GM12872 (cell line): ENCODE data around the gene PKDREJ.

Source experiments
- TF ChIP-seq, protein P1 (sequence below): IDR thresholded peaks from 3 replicates; pipeline ENCODE4 v1.5.1; 2011; ENCODE audit warnings: low read depth, mild to moderate bottlenecking, low read length, moderate library complexity; ENCODE audit not compliant: insufficient read depth

PKDREJ gene

DNA sequence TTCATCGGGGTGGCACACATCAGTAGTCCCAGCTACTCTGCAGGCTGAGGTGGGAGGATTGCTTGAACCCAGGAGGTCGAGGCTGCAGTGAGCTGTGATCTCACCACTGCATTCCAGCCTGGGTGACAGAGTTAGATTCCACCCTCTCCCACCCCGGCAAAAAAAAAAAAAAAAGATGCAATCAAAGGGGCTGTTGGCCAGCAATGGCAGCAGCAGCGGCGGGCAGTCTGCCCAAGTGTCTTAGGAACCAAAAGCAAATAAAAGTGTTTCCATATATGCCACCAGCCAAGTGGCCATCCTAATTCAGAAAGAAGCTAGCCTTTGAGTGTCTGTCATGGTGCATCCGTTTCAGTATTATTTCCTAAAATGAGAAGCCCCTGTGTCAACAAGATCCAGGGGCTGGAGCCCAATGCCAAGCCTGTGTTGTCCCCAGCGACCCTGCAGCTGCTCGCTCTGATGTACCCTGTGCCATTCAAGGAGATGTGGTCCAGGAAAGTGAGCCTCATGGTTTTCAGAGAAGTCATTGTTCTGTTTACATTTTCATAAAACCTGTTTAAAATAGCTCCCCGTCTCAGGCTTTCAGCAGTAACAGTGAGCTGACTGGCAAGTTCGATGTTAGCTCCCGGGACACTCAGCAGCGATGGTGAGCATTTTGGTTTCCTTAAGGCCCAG is 25.6 kb downstream of the PKDREJ start:
- TF ChIP-seq, protein P1, sequence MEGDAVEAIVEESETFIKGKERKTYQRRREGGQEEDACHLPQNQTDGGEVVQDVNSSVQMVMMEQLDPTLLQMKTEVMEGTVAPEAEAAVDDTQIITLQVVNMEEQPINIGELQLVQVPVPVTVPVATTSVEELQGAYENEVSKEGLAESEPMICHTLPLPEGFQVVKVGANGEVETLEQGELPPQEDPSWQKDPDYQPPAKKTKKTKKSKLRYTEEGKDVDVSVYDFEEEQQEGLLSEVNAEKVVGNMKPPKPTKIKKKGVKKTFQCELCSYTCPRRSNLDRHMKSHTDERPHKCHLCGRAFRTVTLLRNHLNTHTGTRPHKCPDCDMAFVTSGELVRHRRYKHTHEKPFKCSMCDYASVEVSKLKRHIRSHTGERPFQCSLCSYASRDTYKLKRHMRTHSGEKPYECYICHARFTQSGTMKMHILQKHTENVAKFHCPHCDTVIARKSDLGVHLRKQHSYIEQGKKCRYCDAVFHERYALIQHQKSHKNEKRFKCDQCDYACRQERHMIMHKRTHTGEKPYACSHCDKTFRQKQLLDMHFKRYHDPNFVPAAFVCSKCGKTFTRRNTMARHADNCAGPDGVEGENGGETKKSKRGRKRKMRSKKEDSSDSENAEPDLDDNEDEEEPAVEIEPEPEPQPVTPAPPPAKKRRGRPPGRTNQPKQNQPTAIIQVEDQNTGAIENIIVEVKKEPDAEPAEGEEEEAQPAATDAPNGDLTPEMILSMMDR: no peak

- TF ChIP-seq, protein P1: no peak
Observed at GRCh38 chr22:46234969-46235368, 28.2 kb downstream of the PKDREJ start.

GRCh38 chr22:46233231-46233630 is 29.9 kb downstream of the PKDREJ start:
- TF ChIP-seq, protein P1: no peak

- TF ChIP-seq, protein P1: no peak
Observed at GRCh38 chr22:46230262-46230901, 32.8 kb downstream of the PKDREJ start.

DNA sequence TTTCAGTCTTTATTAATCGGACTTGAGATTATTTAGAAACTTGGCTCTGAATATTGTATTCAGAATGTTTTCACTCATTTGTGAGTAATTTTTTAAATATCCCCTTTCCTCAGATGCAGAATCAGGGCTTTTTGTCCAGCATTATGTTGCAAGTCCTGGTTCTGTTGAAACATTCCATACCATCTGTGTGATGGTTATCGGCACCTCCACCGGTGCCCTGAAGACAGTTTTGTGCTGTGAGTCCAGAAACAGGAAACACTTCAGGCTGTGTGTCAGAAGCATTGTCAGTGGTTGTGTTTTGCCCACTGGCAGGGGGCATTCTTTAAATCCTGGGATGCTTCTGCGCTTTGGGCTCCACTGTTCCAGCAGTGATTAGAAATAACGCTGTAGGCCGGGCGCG is 33.4 kb downstream of the PKDREJ start:
- TF ChIP-seq, protein P1: no peak

DNA sequence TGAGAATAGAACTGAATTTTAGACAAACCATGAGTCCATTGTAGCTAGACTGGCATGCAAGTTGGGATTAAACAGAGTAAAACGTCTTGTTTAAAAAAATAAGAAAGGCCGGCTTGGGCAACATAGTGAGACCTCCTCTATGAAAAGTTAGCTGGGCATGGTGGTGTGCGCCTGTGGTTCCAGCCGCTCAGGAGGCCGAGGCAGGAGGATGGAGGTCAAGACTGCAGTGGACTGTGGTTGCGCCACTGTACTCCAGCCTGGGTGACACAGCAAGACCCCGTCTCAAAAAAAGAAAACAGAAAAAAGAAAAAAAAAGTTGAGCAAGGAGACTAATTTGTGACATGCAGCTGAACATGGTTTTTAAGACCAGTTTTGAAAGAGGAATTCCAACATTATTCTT is 36.6 kb downstream of the PKDREJ start:
- TF ChIP-seq, protein P1: no peak

GRCh38 chr22:46225631-46226030 is 37.5 kb downstream of the PKDREJ start:
- TF ChIP-seq, protein P1: no peak
